Suprapubic skin (tissue), 4 donors: ENCODE results near the gene KCND2. TPM values are rescaled to one million over a fixed set of nuclear protein-coding genes. Genes with fewer than 3 reads are reported as not detected.

Experiments used
- DNase-seq, 2 donors: peaks; one replicate each; pipeline ENCODE4 v3.0.0-alpha.2; 2019; ENCODE audit warnings: low spot score in 2 of 2
- H3K27ac ChIP-seq: fragments of 200-600 bp; sonication (generic); one replicate; pipeline ENCODE4 v1.5.1; 2019
- H3K27me3 ChIP-seq: fragments of 200-600 bp; sonication (generic); one replicate; pipeline ENCODE4 v1.5.1; 2019
- H3K36me3 ChIP-seq: fragments of 200-600 bp; sonication (generic); one replicate; pipeline ENCODE4 v1.5.1; 2019
- H3K4me1 ChIP-seq: fragments of 200-600 bp; sonication (generic); one replicate; pipeline ENCODE4 v1.5.1; 2019
- H3K4me3 ChIP-seq: fragments of 200-600 bp; sonication (generic); one replicate; pipeline ENCODE4 v1.5.1; 2019; ENCODE audit warnings: mild to moderate bottlenecking
- H3K9me3 ChIP-seq: fragments of 200-600 bp; sonication (generic); one replicate; pipeline ENCODE4 v1.5.1; 2019
- CTCF ChIP-seq, 2 donors: fragments of 200-600 bp in 1 of 2; fragments of 450-650 bp in 1 of 2; sonication (generic) in 1 of 2; IDR thresholded peaks; one replicate each; pipeline ENCODE4 v1.5.1; 2016 to 2019; ENCODE audit warnings: antibody characterized with exemption in 2 of 2, mild to moderate bottlenecking in 1 of 2, moderate library complexity in 1 of 2
- EP300 ChIP-seq: sonication (generic); formaldehyde crosslinking; IDR thresholded peaks from one replicate; pipeline ENCODE4 v1.6.1; 2017; ENCODE audit warnings: antibody characterized with exemption
- POLR2A ChIP-seq, 2 donors: fragments of 450-650 bp; IDR thresholded peaks; one replicate each; pipeline ENCODE4 v1.6.1; 2017; ENCODE audit warnings: antibody characterized with exemption in 2 of 2, mild to moderate bottlenecking in 2 of 2, moderate library complexity in 2 of 2
- POLR2AphosphoS5 ChIP-seq, 3 donors: sonication (generic); formaldehyde crosslinking; IDR thresholded peaks; one replicate each; pipeline ENCODE4 v1.6.1; 2017; ENCODE audit warnings: antibody characterized with exemption in 3 of 3
- WGBS: methylation state at CpG from one replicate; pipeline ENCODE4 v1.1.5; 2018; 5-methylcytosine and 5-hydroxymethylcytosine counted together
- total RNA-seq, 4 donors: library from RNA; depleted of rRNA; stranded (reverse); fragments of >200 nt; gene quantifications; one replicate each; pipeline ENCODE4 v1.1.0, GENCODE V29; 2016

KCND2 gene
- total RNA-seq, 4 donors from 2014 or later: 0.16 TPM; not detected in 3

- DNase-seq: no peak
- Histone ChIP-seq H3K4me1 (no peaks in the 10 kb centered on the region), H3K36me3 (no peaks in the 10 kb centered on the region), H3K4me3 (no peak overlapping the region), H3K9me3 (no peaks in the 10 kb centered on the region), H3K27me3 (no peaks in the 10 kb centered on the region), H3K27ac (no peak overlapping the region)
- no peak for TF ChIP-seq CTCF (IDR thresholded peaks at IDR 0.05)
- no peak for TF ChIP-seq EP300
- TF ChIP-seq POLR2AphosphoS5 (IDR thresholded peaks at IDR 0.05): no peak
- TF ChIP-seq POLR2A (IDR thresholded peaks at IDR 0.05): no peak
- WGBS: 85% methylated on average over 2 of the region's 2 CpGs
Measured at GRCh38 chr7:120480472-120480871, 207.5 kb downstream of the KCND2 start.

DNA sequence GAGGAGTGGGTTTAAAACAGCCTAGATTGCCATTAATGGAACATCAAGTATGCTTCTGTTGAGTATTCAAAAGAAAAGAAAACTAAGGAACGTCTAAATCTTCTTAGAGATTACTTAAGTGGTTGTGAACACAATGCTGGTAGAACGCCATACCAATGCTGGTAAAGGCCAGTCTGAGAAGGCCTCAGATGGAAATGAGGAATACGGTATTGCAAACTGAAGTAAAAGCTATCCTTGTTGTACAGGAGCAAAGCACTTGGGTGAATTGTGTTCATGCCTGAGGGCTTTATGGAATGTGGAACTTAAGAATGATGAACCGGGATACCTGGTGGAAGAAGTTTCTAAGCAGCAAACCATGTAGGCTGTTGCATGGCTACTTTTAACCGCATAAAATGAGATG, 208.0 kb downstream of the KCND2 start:
- H3K27me3 ChIP-seq: no peaks in the 10 kb centered on the region
- H3K4me3 ChIP-seq: no peak overlapping the region
- DNase-seq: no peak
- no peaks in the 10 kb centered on the region for H3K4me1 ChIP-seq
- H3K27ac ChIP-seq: no peak overlapping the region
- 87% methylated on average over 5 of the region's 5 CpGs for WGBS
- no peaks in the 10 kb centered on the region for H3K36me3 ChIP-seq
- TF ChIP-seq POLR2A (IDR thresholded peaks at IDR 0.05) (no peak), EP300 (no peak), POLR2AphosphoS5 (IDR thresholded peaks at IDR 0.05) (no peak), CTCF (IDR thresholded peaks at IDR 0.05) (no peak)
- no peaks in the 10 kb centered on the region for H3K9me3 ChIP-seq

DNA sequence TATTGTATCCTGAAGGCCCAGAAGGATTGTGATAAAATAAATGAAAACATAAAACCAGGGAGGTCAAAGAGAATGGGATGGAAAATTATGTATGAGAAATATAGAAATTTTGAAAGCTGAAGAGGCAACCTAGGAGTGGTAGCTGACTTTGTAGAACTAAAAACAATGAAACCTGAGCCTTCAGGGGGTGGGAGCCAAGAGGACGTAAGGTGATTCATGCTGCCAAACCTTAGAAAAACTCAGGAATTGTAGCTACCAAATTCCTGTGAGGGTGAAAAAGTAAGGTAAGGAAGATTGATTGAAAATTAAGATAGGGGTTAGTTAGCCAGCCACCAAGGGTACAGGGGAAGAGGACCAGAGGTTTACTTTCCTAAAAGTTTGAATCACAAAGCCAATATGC, 213.2 kb downstream of the KCND2 start:
- H3K36me3 ChIP-seq: no peaks in the 10 kb centered on the region
- WGBS: 50% methylated on average over 1 of the region's 1 CpG
- TF ChIP-seq EP300: no peak
- TF ChIP-seq POLR2AphosphoS5 (IDR thresholded peaks at IDR 0.05): no peak
- TF ChIP-seq CTCF (IDR thresholded peaks at IDR 0.05): no peak
- no peak for TF ChIP-seq POLR2A (IDR thresholded peaks at IDR 0.05)

DNA sequence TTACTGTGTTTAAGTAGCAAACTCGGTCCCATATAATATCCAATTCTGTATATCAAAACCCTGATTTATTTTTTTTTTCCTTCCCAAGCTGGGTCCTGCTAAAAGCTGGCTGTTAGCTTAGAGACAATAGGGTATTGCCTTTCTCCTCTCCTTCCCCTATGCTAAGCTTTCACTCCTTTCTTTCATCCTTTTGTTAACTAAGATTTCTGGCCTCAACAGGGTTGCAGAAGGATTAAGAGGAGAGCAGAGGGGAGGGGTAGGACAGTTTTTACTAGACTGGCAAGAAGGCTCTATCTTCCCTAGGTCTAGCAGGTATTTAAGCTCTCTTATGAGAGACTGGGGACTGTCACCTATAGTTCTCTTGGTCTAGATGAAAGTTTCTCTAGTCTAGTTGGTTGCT, 229.2 kb downstream of the KCND2 start:
- Histone ChIP-seq H3K4me3 (no peak overlapping the region), H3K4me1 (no peaks in the 10 kb centered on the region), H3K27ac (no peak overlapping the region), H3K36me3 (no peaks in the 10 kb centered on the region), H3K27me3 (no peaks in the 10 kb centered on the region), H3K9me3 (no peaks in the 10 kb centered on the region)
- WGBS: 44% methylated on average over 1 of the region's 1 CpG
- DNase-seq: no peak
- TF ChIP-seq POLR2A (IDR thresholded peaks at IDR 0.05): no peak
- TF ChIP-seq CTCF (IDR thresholded peaks at IDR 0.05): no peak
- no peak for TF ChIP-seq EP300
- no peak for TF ChIP-seq POLR2AphosphoS5 (IDR thresholded peaks at IDR 0.05)

More for the DNA sequence above, 213.2 kb downstream of the KCND2 start:
- no peaks in the 10 kb centered on the region for H3K9me3 ChIP-seq
- H3K27me3 ChIP-seq: no peaks in the 10 kb centered on the region
- no peak overlapping the region for H3K4me3 ChIP-seq
- DNase-seq: no peak
- no peak overlapping the region for H3K27ac ChIP-seq
- H3K4me1 ChIP-seq: no peaks in the 10 kb centered on the region

DNA sequence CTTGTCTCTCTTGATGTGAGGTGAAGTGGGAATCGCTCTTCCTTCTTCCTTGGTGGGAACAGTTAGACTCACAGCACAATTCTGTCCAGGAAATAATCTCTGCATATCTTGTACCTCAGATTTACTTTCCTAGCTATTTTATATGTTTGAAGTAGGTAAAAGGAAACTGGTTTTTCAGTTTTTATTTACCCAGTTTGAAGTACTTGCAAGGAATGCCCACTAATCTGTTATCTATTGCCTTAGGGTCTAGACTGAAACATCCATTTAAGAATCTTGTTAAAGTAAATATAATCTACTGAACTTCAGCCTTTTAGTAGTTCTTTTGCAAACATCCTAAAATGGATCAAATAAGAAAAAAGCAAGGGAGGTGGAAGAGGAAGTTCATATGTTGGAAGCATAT, 229.8 kb downstream of the KCND2 start:
- H3K4me1 ChIP-seq: no peaks in the 10 kb centered on the region
- no peak overlapping the region for H3K4me3 ChIP-seq
- no peak for DNase-seq
- no peaks in the 10 kb centered on the region for H3K9me3 ChIP-seq
- TF ChIP-seq EP300: no peak
- TF ChIP-seq POLR2A (IDR thresholded peaks at IDR 0.05): no peak
- no peak for TF ChIP-seq POLR2AphosphoS5 (IDR thresholded peaks at IDR 0.05)
- no peak for TF ChIP-seq CTCF (IDR thresholded peaks at IDR 0.05)
- H3K36me3 ChIP-seq: no peaks in the 10 kb centered on the region
- no peaks in the 10 kb centered on the region for H3K27me3 ChIP-seq
- 70% methylated on average over 1 of the region's 1 CpG for WGBS
- H3K27ac ChIP-seq: no peak overlapping the region
